T-helper 1 cell treated with Interleukin-12 subunit alpha and Interleukin-12 subunit beta and Interleukin-4 antibody, amounts not matched to agents 30 μg/mL and 1 μg/mL, for 36 hours (primary cell): Measurements from ENCODE around the gene CCDC138.

Experiments used
- H3K27ac Mint-ChIP-seq: one replicate; pipeline ENCODE4 v1.8.0; 2021; ENCODE audit warnings: mild to moderate bottlenecking, mixed read lengths
- H3K27me3 Mint-ChIP-seq: one replicate; pipeline ENCODE4 v1.8.0; 2021; ENCODE audit warnings: low read depth, mixed read lengths
- H3K36me3 Mint-ChIP-seq: one replicate; pipeline ENCODE4 v1.8.0; 2021; ENCODE audit warnings: low read depth, mixed read lengths
- H3K4me1 Mint-ChIP-seq: one replicate; pipeline ENCODE4 v1.8.0; 2021; ENCODE audit warnings: low read depth, mixed read lengths
- H3K4me3 Mint-ChIP-seq: one replicate; pipeline ENCODE4 v1.8.0; 2021; ENCODE audit warnings: mild to moderate bottlenecking, moderate library complexity, mixed read lengths
- H3K9me3 Mint-ChIP-seq: one replicate; pipeline ENCODE4 v1.8.0; 2021; ENCODE audit warnings: mixed read lengths

The CCDC138 gene

DNA sequence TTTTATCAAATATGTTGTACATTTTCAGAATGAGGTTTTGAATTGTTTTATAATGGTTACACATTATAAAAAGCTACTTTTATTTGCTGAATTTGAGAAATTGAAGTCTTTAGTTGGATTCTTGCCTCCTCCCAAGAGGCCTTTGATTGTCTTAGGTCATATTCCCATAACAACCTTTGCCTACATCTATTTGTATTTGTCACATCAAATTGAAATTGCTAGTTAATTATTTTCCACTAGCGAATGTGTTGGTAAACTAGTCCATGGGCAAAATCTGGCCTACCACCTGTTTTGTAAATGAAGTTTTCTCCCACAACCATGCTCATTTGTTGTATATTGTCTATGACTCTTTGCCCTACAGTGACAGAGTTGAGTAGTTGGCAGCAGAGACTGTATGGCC, 60.4 kb downstream of the CCDC138 start:
- no peaks in the 10 kb centered on the region for H3K27me3 Mint-ChIP-seq
- H3K4me3 Mint-ChIP-seq, result no peak overlapping the region
- no peaks in the 10 kb centered on the region for H3K4me1 Mint-ChIP-seq
- H3K27ac Mint-ChIP-seq, result no peak overlapping the region
- H3K9me3 Mint-ChIP-seq, result no peaks in the 10 kb centered on the region
- H3K36me3 Mint-ChIP-seq, result peaks cover 8% of the 10 kb centered on the region

DNA sequence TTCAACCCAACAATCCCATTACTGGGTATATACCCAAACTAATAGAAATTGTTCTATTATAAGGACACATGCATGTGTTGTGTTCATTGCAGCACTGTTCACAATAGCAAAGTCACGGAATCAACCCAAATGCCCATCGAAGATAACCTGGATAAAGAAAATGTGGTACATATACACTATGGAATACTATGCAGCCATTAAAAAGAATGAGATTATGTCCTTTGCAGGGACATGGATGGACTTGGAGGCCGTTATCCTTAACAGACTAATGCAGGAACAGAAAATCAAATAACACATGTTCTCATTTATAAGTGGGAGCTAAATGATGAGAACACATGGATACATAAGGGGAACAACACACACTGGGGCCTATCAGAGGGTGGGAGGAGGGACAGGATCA, 65.8 kb downstream of the CCDC138 start:
- Mint-ChIP-seq H3K27me3 (no peaks in the 10 kb centered on the region), H3K4me1 (peaks cover 3% of the 10 kb centered on the region), H3K36me3 (peaks cover 8% of the 10 kb centered on the region), H3K9me3 (no peaks in the 10 kb centered on the region), H3K4me3 (no peak overlapping the region), H3K27ac (no peak overlapping the region)

DNA sequence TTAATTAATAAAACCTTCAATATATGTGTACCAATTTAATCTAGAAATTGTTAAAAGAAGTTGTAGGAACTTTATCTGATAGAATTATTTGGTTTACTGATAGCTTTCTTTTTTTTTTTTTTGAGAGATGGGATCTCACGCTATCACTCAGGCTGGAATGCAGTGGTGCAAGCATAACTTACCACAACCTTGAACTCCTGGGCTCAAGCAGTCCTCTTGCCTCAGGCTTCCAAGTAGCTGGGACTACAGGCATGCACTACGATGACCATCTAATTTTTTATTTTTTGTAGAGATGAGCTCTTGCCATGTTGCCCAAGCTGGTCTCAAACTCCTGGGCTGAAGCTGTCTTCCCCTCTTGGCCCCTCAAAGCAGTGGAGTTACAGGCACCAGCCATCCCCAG, 66.8 kb downstream of the CCDC138 start:
- peaks cover 10% of the 10 kb centered on the region for H3K36me3 Mint-ChIP-seq
- H3K4me1 Mint-ChIP-seq, result peaks cover 3% of the 10 kb centered on the region
- H3K27ac Mint-ChIP-seq, result no peak overlapping the region
- H3K4me3 Mint-ChIP-seq, result no peak overlapping the region
- no peaks in the 10 kb centered on the region for H3K27me3 Mint-ChIP-seq
- no peaks in the 10 kb centered on the region for H3K9me3 Mint-ChIP-seq

GRCh38 chr2:108854484-108854883, 67.9 kb downstream of the CCDC138 start:
- Mint-ChIP-seq H3K36me3 (peaks cover 10% of the 10 kb centered on the region), H3K27ac (no peak overlapping the region), H3K4me3 (no peak overlapping the region)

GRCh38 chr2:108855194-108855593, 68.6 kb downstream of the CCDC138 start:
- Mint-ChIP-seq H3K27me3 (no peaks in the 10 kb centered on the region), H3K4me3 (no peak overlapping the region), H3K36me3 (peaks cover 12% of the 10 kb centered on the region), H3K27ac (no peak overlapping the region), H3K9me3 (no peaks in the 10 kb centered on the region), H3K4me1 (peaks cover 3% of the 10 kb centered on the region)

More at GRCh38 chr2:108854484-108854883, 67.9 kb downstream of the CCDC138 start:
- Mint-ChIP-seq H3K27me3 (no peaks in the 10 kb centered on the region), H3K9me3 (no peaks in the 10 kb centered on the region), H3K4me1 (peaks cover 3% of the 10 kb centered on the region)

- H3K36me3 Mint-ChIP-seq, result peaks cover 8% of the 10 kb centered on the region
- H3K4me3 Mint-ChIP-seq, result no peak overlapping the region
- no peaks in the 10 kb centered on the region for H3K27me3 Mint-ChIP-seq
- H3K9me3 Mint-ChIP-seq, result no peaks in the 10 kb centered on the region
- H3K4me1 Mint-ChIP-seq, result peaks cover 3% of the 10 kb centered on the region
- no peak overlapping the region for H3K27ac Mint-ChIP-seq
These were observed 72.3 kb downstream of the CCDC138 start for GRCh38 chr2:108858894-108859293.

- H3K4me3 Mint-ChIP-seq, result no peak overlapping the region
- H3K4me1 Mint-ChIP-seq, result peaks cover 2% of the 10 kb centered on the region
- H3K27ac Mint-ChIP-seq, result no peak overlapping the region
- peaks cover 24% of the 10 kb centered on the region for H3K9me3 Mint-ChIP-seq
- peaks cover 32% of the 10 kb centered on the region for H3K36me3 Mint-ChIP-seq
- no peaks in the 10 kb centered on the region for H3K27me3 Mint-ChIP-seq
These were observed 79.5 kb downstream of the CCDC138 start for GRCh38 chr2:108866041-108866440.

GRCh38 chr2:108868911-108869310, 82.3 kb downstream of the CCDC138 start:
- H3K27me3 Mint-ChIP-seq, result no peaks in the 10 kb centered on the region

DNA sequence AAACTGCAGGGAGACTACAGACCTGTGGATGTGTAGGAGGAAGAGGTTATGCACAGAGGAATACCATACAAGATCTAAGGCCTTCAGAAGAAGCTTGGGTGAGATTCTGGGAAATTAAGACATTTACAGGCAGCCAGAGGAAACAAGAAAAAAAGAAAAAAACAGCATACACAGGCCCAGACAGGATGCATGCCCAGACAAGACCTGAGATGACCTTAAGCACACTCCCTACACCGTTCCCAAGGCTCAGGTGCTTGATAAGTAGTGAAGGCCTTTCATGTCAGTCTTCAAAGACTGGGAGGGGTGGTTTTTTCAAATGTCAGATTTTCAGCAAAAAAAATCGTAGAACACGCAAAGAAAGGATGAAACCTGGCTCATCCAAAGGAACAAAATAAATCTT, 83.0 kb downstream of the CCDC138 start:
- H3K27me3 Mint-ChIP-seq, result no peaks in the 10 kb centered on the region
- H3K4me1 Mint-ChIP-seq, result peaks cover 2% of the 10 kb centered on the region
- peaks cover 32% of the 10 kb centered on the region for H3K9me3 Mint-ChIP-seq
- peaks cover 35% of the 10 kb centered on the region for H3K36me3 Mint-ChIP-seq
- no peak overlapping the region for H3K4me3 Mint-ChIP-seq
- H3K27ac Mint-ChIP-seq, result no peak overlapping the region

More at GRCh38 chr2:108868911-108869310, 82.3 kb downstream of the CCDC138 start:
- Mint-ChIP-seq H3K9me3 (peaks cover 32% of the 10 kb centered on the region), H3K4me3 (no peak overlapping the region), H3K27ac (no peak overlapping the region), H3K36me3 (peaks cover 35% of the 10 kb centered on the region), H3K4me1 (peaks cover 2% of the 10 kb centered on the region)

DNA sequence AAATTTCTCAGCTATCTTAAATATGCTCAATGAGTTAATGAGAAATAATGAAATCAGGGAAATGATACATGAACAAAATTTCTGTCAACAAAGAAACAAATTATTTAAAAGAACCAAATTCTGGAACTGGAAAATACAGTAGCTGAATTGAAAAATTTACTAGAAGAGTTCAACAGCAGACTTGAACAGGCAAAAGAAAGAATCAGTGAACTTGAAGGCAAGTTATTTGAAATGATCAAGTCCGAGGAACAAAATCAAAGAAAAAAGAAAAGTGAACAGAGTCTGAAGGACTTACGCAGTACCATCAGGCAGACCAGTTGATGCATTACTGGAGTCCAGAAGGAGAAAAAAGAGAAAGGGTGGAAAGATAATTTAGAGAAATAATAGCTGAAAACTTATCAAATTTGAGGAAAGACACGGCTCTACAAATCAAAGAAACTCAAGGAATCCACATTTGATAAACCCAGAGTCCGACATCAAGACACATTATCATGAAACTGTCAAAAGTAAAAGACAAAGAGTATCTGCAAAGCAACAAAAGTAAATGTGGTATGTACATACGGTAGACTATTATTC, 83.6 kb downstream of the CCDC138 start:
- H3K4me3 Mint-ChIP-seq, result no peak overlapping the region
- H3K27ac Mint-ChIP-seq, result no peak overlapping the region
- peaks cover 2% of the 10 kb centered on the region for H3K4me1 Mint-ChIP-seq
- H3K27me3 Mint-ChIP-seq, result no peaks in the 10 kb centered on the region
- peaks cover 32% of the 10 kb centered on the region for H3K9me3 Mint-ChIP-seq
- H3K36me3 Mint-ChIP-seq, result peaks cover 35% of the 10 kb centered on the region

DNA sequence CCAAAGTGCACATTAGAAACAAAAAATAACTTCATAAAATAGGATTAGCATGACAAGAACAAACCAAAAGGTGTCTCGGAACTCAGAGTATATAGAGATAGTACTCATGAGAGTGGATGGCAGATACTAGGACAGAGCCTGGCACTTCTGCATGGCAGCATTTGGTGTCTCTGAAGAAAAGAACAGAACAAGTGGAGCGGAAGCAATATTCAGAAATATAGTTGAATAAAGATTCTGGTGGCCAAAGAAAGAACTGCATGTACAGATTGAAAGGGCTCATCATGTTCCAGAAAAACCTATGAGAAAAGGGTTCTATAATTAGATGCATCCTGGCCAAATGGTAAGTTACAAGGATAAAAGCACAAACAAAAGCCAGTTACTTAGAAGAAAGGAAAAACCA, 90.9 kb downstream of the CCDC138 start:
- Mint-ChIP-seq H3K27me3 (no peaks in the 10 kb centered on the region), H3K36me3 (peaks cover 9% of the 10 kb centered on the region), H3K9me3 (peaks cover 18% of the 10 kb centered on the region), H3K4me1 (no peaks in the 10 kb centered on the region), H3K27ac (no peak overlapping the region), H3K4me3 (no peak overlapping the region)

DNA sequence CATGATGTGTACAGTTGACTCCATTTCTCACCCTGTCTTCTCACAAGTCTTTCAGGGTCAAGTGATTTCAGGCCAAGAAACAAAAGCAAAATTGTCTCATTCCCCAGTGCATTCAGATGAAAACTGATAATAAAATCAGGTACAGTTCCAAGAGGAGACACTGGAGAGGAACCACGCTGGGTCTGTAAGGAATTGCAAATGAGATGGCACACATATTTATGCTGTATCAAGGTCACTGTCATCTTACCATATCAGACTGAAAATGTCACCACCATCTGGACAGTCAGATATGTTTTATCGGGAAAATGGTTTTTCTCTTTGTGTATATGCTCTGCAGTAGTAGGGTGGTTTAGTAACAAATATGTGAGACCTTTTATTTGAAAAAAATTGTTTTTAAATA, 91.7 kb downstream of the CCDC138 start:
- Mint-ChIP-seq H3K27ac (no peak overlapping the region), H3K4me1 (no peaks in the 10 kb centered on the region), H3K4me3 (no peak overlapping the region), H3K9me3 (peaks cover 20% of the 10 kb centered on the region), H3K27me3 (no peaks in the 10 kb centered on the region), H3K36me3 (peaks cover 9% of the 10 kb centered on the region)

- Mint-ChIP-seq H3K4me1 (no peaks in the 10 kb centered on the region), H3K9me3 (peaks cover 39% of the 10 kb centered on the region), H3K27me3 (peaks cover 6% of the 10 kb centered on the region), H3K27ac (no peak overlapping the region), H3K36me3 (peaks cover 7% of the 10 kb centered on the region), H3K4me3 (no peak overlapping the region)
These were observed 98.0 kb downstream of the CCDC138 start for GRCh38 chr2:108884619-108885018.

DNA sequence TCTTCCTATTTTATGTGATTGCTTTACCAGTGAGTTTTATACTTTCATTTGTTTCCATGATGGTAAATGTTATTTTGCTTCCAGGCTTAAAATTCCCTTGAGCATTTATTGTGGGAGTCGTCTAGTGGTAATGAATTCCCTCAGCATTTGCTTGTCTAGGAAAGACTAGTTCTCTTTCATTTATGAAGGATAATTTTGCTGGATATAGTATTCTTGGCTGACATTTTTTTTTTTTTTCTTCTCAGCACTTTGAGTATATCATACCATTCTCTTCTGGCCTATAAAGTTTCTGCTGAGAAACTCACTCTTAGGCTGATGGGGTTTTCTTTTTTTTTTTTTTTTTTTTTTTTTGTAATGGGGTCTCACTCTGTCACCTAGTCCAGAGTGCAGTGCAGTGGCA, 103.3 kb downstream of the CCDC138 start:
- Mint-ChIP-seq H3K4me1 (no peaks in the 10 kb centered on the region), H3K9me3 (peaks cover 43% of the 10 kb centered on the region), H3K4me3 (no peak overlapping the region), H3K27me3 (peaks cover 6% of the 10 kb centered on the region), H3K27ac (no peak overlapping the region), H3K36me3 (peaks cover 9% of the 10 kb centered on the region)

DNA sequence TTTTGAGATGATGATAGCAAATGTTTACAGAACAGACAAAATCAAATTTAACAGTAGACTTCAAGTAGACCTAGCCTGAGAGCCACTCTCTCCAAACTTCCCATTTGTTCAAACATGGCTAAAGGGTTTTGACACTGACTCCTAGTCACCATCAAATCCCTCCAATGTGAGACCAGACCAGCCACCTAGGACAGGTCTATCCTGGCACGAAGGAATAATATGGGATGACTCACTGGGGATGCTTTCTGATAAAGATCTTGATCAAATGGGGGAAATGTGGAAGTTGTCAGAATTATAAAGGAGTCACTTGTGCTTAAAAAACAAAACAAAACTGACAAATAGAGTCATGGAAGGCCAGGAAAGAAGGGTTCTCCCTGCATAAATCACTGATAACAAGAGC, 106.7 kb downstream of the CCDC138 start:
- peaks cover 9% of the 10 kb centered on the region for H3K36me3 Mint-ChIP-seq
- H3K27me3 Mint-ChIP-seq, result peaks cover 1% of the 10 kb centered on the region
- no peak overlapping the region for H3K4me3 Mint-ChIP-seq
- H3K9me3 Mint-ChIP-seq, result peaks cover 31% of the 10 kb centered on the region
- H3K27ac Mint-ChIP-seq, result no peak overlapping the region
- H3K4me1 Mint-ChIP-seq, result no peaks in the 10 kb centered on the region

- Mint-ChIP-seq H3K36me3 (peaks cover 4% of the 10 kb centered on the region), H3K9me3 (peaks cover 17% of the 10 kb centered on the region), H3K27ac (no peak overlapping the region), H3K4me1 (peaks cover 2% of the 10 kb centered on the region), H3K27me3 (no peaks in the 10 kb centered on the region), H3K4me3 (no peak overlapping the region)
These were observed 108.2 kb downstream of the CCDC138 start for GRCh38 chr2:108894766-108895165.
